ENCODE measurements around the gene FAM200B.
"Not testable (repeated sequence)": the region's sequence is repeated elsewhere in the genome, so short reads cannot be mapped to it uniquely, and the experiment has no call there.

The FAM200B gene

DNA sequence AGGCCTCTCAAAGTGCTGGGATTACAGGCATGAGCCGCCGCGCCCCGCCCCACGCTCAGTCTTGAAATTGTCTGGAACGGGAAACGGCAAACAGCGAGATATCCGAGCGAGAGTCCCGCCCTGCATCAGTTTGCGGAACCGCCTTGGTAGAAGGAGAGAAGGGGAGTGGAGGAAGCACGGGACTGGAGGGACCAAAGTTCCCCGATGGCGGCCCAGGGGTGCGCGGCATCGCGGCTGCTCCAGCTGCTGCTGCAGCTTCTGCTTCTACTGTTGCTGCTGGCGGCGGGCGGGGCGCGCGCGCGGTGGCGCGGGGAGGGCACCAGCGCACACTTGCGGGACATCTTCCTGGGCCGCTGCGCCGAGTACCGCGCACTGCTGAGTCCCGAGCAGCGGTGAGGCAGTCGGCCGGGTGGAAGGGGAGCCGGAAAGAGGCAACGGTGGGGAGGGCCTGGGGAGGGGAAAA, 21.3 kb downstream of the FAM200B start, which contains the start of gene BST1:
BST1 (plus strand) TSS at position 125 of the 463 bp plus-strand sequence; CDS start at position 205, 80 bp downstream.
- no peak for DNase-seq

DNA sequence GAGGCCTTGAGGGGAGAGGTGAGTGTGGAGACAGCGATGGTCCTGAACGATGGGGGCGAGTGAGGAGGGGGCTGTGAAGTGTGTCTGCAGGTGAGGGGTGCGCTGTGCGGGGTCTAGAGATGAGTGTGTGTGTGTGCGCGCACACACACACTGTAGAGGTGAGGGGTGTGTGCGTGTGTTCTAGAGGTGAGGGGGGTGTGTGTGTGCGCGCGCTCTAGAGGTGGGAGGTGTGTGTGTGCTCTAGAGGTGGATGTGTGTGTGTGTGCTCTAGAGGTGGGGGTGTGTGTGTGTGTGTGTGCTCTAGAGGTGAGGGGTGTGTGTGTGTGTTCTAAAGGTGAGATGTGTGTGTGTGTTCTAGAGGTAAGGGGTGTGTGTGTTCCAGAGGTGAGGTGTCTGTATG, 21.8 kb downstream of the FAM200B start:
- DNase-seq = no peak

DNA sequence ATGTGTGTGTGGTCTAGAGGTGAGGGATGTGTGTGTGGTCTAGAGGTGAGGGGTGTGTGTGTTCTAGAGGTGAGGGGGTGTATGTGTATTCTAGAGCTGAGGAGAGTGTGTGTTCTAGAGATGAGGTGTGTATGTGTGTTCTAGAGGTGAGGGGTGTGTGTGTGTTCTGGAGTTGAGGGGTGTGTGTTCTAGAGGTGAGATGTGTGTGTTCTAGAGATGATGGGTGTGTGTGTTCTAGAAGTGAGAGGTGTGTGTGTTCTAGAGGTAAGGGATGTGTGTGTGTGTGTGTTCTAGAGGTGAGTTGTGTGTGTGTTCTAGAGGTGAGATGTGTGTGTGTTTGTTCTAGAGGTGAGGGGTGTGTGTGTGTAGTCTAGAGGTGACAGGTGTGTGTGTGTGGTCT, 22.5 kb downstream of the FAM200B start:
- no peak for DNase-seq

DNA sequence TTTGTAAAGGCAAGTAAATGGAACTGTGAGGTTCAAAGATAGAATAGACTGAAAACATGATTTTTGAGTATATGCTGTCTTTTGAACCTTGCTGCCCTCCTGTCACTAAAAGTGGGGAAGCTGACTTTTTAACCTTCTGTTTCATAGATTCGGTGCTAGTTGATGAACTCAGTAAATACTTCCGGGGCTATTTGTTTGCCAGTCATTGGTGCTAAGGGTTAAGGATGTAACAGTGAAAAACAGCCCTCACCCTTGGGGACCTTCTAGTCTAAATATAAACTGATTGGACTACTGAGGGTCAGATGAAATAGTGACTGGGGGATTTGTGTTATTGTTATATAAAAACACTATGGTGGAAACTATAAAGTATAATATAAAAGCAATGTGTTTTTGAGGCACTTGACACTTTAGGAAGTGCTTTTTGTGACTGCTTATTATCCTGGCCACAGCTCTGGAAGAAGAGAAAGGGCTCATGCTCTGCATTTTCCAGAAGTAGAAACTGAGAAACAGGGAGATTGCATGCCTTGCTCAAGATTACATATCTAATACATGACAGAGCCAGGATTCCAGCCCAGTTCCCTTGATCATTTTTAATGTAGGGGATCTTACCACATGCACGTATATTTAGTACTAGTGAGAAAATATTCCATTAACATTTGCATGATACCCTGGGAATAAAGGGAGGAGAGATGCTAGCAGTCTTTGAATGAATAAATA, 25.2 kb downstream of the FAM200B start:
- no peak for DNase-seq

DNA sequence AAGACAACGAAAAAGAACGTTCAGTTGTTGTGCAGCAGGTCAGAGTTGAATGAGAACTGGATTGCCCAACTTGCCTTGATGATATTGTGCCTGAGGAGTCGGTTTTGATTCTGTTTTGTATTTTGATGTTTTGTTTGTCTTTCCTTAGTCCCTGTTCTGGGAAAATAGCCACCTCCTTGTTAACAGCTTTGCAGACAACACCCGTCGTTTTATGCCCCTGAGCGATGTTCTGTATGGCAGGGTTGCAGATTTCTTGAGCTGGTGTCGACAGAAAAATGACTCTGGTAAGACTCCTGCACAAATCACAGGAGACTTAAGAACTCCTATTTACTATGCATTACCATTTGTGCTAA, 25.7 kb downstream of the FAM200B start:
- no peak for DNase-seq

DNA sequence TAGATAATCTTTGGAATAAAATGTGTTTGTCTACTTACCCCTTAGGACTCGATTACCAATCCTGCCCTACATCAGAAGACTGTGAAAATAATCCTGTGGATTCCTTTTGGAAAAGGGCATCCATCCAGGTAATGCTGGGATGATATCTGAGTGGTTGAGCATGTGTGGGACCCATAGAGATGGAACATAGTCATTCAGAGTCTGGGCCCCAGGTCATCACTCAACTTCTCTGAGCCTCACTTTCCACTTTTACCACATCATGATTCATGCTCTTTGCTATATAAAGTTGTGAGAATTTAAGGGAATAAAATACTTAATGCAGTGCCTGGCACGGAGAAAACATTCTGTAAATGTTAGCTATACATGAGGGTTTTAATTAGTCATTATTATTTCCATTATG, 30.1 kb downstream of the FAM200B start:
- DNase-seq = no peak

DNA sequence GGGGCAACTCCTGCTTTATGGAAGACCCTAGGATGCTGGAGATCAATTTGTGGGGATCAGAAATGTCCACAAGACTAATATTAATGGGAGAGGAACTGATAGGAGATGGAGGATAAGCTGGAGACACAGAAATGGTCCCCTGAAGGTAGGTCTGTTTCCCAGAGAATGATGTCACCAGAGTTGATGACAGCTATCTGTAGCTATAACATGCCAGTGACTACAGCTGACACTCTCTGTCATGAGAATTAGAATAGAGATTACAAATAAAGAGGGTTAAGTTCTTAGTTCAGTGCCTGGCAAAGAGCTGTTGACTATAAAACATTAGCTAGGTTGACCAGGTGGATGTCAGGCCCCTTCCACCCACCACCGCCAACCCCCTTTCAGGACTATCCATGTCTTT, 30.6 kb downstream of the FAM200B start:
- DNase-seq = no peak

DNA sequence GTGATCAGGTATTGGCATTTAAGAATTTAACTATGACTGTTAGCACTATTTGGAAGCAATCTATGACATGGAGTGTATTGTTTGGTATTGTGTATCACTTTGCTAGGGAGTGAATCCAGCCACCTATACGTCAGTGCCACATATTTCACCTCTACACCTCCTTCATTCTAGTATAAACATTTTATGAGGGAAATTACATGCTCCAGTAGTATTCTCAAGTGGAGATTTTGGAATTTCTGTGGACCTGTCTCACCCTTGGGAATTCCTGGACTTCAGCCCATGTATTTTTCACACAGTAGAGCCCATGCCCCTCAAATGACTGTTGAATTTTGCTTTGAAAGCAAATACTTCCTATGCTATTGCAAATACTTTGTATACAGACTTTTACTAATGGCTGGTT, 32.5 kb downstream of the FAM200B start:
- DNase-seq = no peak

DNA sequence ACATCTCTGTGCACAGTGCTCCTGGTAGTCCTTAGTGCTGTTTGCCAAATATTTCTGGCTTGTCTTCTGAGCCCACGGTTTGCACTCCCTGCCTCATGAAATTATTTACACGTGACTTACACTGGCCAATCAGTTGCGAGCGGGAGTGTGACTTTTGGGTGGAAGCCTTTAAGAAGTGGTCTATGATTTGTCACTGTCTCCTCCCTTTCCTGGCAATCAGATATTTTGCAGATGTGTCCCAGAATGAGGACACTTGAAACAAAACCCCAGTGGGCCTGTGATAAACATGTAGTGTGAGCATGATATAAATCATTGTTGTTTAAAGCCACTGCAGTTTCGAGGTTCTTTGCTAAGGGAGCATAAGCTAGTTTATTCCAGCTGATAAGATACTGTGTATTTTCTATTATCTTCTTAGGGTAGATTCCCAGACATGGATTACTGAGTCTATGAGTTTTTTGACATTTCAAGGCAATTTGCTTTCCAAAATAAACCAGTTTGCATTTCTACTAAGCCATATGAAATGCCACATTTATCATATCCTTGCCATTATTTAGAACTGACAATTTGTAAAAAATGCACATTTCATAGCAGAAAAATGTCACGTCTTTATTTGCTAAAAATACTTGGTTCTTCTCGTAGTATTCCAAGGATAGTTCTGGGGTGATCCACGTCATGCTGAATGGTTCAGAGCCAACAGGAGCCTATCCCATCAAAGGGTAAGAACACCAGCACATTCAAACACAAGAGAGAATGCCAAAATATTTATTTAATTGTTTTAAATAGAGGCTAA, 33.2 kb downstream of the FAM200B start:
- no peak for DNase-seq

DNA sequence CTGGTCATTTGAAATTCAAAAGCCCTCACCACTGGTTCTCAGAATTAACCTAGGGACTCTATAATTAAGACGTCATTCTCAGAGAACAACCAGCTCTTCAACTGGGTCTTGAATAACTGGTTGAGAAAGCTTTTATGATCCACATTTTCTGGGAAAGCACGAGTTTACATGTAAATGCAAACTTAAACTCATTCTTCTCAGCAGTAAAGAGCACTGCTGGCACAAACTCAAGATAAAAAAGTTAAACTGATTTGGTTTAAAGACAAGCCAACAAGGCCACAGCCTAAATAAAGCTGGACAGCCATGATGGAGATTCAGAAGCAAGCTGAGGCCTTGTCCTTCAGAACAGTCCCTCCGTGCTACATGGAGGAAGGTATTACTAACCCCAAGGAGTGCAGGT, 34.5 kb downstream of the FAM200B start:
- no peak for DNase-seq

DNA sequence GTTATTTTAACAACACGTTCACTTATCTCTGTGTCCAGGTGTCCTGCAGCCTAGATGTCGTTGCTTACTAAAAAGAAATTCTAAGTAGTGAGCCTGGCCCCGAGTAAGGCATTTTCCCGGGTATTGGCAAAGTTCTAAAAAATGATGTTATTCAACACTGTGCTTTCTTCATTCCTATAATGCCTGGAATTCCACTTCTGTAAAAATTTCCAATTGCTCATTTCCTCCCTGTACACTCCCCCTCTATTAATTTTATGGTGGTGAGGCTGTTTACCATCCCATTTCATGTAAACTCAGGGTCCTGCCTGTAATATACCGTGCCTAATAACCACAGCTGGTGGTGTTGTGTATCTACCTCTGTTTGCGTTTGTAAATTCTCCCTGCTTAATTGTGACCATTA, 35.5 kb downstream of the FAM200B start:
- DNase-seq = no peak

DNA sequence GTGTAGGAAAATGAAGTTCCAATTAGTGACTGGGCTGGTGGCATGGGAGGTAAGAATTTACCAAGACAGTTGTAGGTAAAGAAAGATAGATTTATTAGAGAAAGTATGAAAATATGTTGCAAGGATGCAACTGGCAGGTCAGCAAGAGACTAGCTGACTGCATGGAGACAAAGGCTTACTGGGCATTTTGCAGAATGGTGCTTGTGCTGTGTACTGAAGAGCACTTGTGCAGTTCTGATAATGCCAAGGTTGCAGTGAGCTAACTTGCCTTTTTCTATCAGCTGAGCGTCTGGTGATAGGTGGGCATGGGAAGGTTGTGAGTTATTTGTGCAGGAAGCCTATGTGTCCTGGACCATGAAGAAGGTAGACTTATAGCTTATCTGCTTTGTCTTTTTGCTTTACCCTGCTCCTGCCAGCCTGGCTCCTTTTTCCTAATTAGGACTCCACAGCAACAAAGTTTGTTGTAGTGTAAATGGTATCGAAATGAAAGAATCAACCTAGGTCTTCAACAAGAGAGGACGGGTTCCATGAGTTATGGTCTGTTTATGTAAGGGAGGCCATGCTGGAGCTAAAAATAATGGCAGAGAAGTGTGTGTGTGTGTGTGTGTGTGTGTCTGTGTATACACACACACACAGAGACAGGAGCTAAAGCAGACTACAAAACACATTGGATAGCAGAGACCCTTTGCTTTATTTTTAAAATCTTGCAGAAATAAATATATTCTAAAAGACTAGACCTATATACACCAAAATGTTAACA, 36.2 kb downstream of the FAM200B start:
- DNase-seq = no peak

DNA sequence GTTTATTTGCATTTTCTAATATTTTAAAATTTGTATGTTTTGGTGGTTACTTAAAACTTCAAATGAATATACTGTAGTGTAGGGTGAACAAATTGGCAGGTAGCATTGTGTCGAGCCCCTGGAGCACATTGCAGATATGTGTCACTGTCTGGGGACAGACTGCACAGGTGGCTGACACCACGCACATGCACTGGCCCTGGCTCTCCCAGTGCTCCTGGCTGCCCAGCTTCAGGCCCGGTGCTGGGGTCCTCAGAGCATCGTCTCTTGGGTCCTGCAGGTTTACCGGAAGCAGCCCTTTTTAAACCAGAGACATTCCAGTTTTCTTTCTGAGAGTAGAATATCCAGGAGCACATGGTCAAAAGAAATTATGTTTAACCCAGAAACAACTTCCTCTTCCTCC, 36.8 kb downstream of the FAM200B start:
- no peak for DNase-seq

DNA sequence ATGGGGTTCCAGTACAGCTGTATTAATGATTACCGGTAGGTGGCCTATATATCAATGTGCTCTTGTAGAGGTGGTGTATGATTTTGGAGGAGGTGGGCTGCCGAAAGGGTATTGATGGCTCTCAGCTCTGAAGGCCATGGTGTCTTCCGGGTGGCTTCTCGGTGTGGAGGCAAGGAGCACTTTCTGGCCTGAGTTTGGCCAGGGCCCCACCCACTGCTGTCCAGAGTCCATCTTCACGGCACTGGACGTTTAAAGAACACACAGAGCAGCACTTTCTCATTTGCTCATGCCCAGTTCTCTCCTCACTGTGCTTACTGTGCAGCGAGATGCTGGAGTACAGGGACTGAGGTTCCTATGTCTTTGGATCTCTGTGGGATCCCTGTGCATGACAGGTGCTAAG, 37.3 kb downstream of the FAM200B start:
- no peak for DNase-seq

DNA sequence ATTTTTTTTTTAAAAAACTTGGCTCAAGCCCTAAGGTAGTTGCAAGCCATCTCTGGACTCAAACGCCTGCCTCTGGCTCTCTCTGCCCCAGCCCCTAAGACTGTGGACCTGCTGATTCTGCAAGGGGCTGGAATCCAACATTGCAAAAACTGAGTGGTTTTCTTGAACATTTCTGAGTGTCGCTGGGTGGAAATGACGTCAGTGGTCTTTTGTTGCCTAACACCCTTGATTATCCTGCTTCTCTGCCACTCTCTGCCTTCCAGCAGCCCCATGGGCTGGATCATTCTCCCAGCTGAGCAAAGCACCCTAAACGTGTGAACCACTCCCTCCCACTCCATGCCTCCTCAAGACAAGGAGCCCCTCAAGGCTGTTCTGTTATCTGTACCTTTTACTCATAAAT, 37.9 kb downstream of the FAM200B start:
- DNase-seq = no peak

DNA sequence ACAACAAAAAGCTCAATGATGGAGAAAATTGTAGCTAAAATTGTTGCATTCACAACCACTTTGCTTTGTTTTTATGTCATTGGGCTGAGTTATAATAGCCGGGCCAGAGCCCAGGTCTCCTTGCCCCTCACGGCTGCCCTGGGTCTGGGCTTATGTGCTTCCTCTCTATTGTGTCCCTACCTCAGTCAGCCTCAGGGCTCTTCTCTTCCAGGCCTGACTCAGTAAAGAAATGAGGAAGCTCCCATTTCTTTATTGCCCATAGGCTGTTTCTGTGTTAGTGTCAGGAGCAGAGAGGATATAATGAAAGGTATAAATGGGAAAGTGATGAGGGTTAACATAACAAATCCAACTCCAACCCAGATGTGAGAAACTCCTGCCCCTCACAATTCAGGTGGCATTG, 39.2 kb downstream of the FAM200B start:
- no peak for DNase-seq

DNA sequence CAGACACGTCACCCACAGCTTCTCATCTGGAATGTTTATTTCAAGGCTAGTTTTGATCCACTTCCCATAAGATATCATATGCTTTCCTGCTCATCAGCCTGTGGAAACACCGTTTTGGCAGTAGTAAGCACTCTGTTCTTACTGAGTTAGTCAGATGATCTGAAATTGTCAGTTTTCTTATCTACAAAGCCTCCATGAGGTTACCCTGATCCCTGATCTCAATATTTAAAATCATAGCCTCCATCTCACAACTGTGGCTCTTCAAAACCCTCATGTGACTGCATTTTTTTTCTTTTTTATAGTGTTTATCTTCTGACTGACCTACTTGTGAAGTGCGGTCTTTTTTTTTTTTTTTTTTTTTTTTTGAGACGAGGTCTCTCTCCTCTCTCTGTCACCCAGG, 44.0 kb downstream of the FAM200B start:
- peak; percentile 57 for DNase-seq

DNA sequence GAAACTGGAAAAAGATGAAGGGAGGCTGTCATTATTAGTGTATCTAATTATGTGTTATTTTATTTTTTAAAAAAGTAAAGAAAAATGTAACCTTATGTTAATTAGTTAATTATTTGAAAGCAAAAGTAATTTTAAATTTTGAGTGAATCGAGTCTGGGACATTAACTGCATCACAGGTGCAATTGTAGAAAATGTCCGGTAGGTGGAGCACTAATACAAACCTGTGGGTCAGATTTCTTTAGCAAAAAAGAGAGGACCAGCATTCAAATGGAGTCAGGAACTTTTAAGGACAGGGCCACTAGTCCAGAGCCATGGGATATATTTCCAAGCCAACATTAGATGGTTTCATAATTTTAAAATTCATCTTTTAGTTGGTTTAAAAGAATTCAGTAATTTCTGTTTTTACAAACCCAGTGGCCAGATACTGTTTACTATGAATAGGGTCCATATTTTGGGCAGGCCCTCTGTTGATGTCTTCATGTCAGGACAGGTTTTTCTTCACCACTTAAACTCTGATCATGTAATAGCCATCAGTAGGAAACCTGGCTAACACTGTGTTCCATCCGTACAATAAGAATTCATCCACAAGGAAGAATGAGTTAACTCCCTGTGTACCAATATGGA, 48.4 kb downstream of the FAM200B start:
- peak; percentile 79 for DNase-seq

DNA sequence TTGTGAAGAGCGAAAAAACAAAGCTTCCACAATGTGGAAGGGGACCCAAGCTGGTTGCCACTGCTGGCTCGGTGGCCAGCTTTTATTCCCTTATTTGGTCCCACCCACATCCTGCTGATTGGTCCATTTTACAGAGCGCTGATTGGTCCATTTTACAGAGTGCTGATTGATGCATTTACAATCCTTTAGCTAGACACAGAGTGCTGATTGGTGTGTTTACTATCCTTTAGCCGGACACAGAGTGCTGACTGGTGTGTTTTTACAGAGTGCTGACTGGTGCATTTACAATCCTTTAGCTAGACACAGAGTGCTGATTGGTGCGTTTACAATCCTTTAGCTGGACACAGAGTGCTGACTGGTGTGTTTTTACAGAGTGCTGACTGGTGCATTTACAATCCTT, 51.4 kb downstream of the FAM200B start:
- not testable (repeated sequence) for DNase-seq

DNA sequence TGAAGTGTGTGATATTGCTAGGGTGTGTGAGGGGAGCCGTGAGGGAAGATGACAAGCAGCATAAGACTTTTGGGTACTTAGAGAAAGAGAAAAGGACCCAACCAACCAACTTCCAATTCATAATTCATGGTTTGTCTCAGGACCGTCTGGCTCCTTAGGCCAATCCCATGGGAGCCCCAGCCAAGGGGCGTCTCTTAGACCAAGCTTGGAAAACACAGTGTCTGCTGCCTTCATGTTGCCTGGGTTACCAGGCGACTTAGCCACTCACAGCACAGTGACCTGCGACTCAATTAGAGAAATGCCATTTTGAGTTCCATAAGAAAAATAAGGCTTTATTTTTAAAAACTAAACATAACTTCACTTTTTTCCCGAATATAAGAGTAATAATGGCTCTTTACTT, 53.9 kb downstream of the FAM200B start:
- DNase-seq = no peak

DNA sequence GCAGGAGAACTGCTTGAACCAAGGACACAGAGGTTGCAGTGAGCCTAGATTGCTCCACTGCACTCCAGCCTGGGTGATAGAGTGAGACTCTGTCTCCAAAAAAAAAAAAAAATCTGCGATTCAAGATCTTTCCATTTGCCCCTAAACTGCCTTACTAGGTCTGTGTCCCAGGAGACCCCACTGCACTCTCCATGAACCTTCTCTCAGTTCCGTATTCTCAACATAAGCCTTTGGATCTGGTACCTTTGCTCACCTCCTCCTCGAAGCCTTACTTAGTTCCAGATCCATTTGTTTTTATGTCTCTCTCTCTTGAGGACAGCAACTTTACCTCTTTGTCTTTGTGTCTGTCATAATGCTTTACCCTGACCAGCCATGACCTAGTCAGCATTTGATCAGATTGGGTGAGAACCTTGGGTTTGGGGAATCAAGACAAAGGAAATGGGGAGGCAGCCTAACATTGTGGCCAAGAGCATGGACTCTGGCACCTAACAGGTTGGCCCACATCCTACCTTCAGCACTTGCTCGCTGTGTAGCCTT, 55.0 kb downstream of the FAM200B start:
- DNase-seq = no peak

DNA sequence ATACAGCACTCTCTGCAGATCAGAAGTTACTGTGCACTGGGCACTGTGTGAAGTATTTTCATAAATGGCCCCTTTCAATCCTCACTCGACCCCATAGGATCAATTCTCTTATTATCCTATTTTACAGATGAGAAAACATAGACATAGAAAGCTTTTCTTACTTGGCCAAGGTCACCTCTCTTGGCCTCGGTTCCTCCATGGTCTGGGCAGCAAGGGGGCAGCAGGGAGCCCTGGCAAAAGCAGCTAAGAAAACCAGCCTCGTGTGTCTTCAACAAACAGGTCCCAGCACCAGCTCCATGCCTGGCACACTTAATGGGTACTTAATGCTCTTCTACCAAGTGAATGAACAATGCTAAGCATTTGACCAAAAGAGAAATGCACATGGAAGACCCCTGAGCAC, 55.6 kb downstream of the FAM200B start:
- no peak for DNase-seq

DNA sequence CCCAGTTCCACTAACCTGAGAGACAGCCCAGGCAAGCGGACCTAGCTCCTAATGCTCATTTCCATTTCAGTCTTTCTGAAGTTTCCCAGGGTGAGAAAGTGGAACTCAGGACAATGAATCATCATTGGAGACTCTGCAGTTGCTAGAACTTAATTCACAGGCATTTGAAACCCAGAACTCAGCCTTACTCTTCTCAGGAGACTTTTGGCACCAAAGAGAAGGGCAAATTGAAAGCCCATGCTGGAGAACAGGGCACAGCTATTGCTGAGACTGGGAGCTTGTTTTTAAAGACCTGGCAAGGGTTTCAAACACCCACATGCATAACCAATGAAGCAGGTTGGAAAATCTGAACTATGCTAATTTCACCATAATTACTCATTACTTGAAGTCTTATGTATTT, 57.2 kb downstream of the FAM200B start:
- DNase-seq = no peak

Data from DMS53 (cell line).